NCI-H2227 (cell line): ENCODE results near the gene RPL36.
"Not testable (repeated sequence)": the region's sequence is repeated elsewhere in the genome, so short reads cannot be mapped to it uniquely, and the experiment has no call there.

Experiments used
- DNase-seq: peaks from one replicate; lab custom pipeline; 2025; ENCODE audit not compliant: unreplicated experiment; lab: John Stamatoyannopoulos, UW

RPL36 gene

GRCh38 chr19:5703819-5704818 lies 14.0 kb downstream of the RPL36 start:
- DNase-seq: no peak

- no peak for DNase-seq
Observed at GRCh38 chr19:5705552-5705951, 15.5 kb downstream of the RPL36 start.

- no peak for DNase-seq
Observed at GRCh38 chr19:5706876-5707573, 16.9 kb downstream of the RPL36 start.

GRCh38 chr19:5707576-5708575 lies 17.8 kb downstream of the RPL36 start:
- DNase-seq: no peak

GRCh38 chr19:5711025-5711424 lies 20.9 kb downstream of the RPL36 start:
- DNase-seq: no peak

GRCh38 chr19:5711713-5712161 lies 21.6 kb downstream of the RPL36 start:
- no peak for DNase-seq

- no peak for DNase-seq
Observed at GRCh38 chr19:5713228-5713627, 23.1 kb downstream of the RPL36 start.

GRCh38 chr19:5714816-5715215 lies 24.7 kb downstream of the RPL36 start:
- DNase-seq: no peak

GRCh38 chr19:5717215-5717935 lies 27.3 kb downstream of the RPL36 start:
- no peak for DNase-seq

- DNase-seq: no peak
Observed at GRCh38 chr19:5718037-5718578, 28.0 kb downstream of the RPL36 start.

- DNase-seq: no peak
Observed at GRCh38 chr19:5718579-5719273, 28.6 kb downstream of the RPL36 start.

- no peak for DNase-seq
Observed at GRCh38 chr19:5719274-5719960, 29.3 kb downstream of the RPL36 start.

GRCh38 chr19:5719961-5720790 lies 30.1 kb downstream of the RPL36 start, which contains the start of the genes CATSPERD and LONP1:
CATSPERD (plus strand) TSS chr19:5720637; CDS start chr19:5720738, 101 bp downstream.
LONP1 (minus strand) TSS chr19:5720146; CDS start chr19:5720132, 14 bp downstream.
- peak; percentile 98 for DNase-seq

GRCh38 chr19:5727453-5728050 lies 37.5 kb downstream of the RPL36 start:
- DNase-seq: no peak

GRCh38 chr19:5733172-5733571 lies 43.1 kb downstream of the RPL36 start:
- not testable (repeated sequence) for DNase-seq

- no peak for DNase-seq
Observed at GRCh38 chr19:5738423-5738822, 48.3 kb downstream of the RPL36 start.
